Stimulated activated naive CD8-positive, alpha-beta T cell treated with anti-CD3 and anti-CD28 coated beads, Interleukin-15, Interleukin-2, amounts not matched to agents 100 U/mL and 50 U/mL, for 24 hours (primary cell): Measurements from ENCODE around the gene SEPTIN14.
"Not testable (repeated sequence)": the region's sequence is repeated elsewhere in the genome, so short reads cannot be mapped to it uniquely, and the experiment has no call there.

ENCODE experiments used
- ATAC-seq: fragments of 150-1000 bp; cut with Tn5 transposase; one replicate; pipeline ENCODE4 v1.10.0; 2021
- DNase-seq: peaks from one replicate; pipeline ENCODE4 v3.0.0; 2021

Gene SEPTIN14

GRCh38 chr7:55784151-55784550, 78.4 kb downstream of the SEPTIN14 start:
- DNase-seq = no peak
- no peak for ATAC-seq

DNA sequence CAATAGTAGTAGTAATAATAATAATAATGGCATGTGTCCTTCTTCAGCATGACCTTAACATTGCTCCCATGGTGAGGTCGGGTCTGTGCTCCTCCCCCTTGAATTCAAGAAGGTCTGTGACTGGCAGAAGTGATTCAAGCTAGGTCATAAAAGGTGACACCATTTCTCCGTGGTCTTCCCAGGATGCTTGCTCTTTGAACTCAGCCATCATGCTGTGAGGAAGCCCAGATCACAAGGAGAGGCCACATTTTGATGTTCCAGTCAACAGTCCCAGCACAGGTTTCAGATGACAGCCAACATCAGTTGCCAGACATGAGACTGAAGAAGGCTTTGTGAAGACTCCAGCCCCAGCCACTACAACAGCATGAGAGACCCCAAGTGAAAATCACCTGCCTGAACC, 83.9 kb downstream of the SEPTIN14 start:
- no peak for DNase-seq
- no peak for ATAC-seq

DNA sequence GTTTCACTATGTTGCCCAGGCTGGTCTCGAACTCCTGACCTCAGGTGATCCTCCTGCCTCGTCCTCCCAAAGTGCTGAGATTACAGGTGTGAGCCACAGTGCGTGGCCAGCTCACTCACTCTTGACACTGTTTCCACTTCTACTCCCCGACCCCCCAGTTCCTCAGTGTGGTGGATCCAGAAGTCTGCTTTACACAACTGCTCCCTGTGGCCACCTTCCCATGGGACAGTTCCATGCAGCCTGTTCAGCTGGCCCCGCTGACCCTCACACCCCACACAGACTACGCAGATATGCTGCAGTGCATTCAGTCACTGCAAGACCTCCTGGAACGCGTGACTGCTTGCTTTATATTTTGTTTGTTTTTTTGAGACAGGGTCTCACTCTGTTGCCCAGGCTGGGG, 86.4 kb downstream of the SEPTIN14 start:
- DNase-seq (no peak), ATAC-seq (no peak)

- DNase-seq (no peak), ATAC-seq (no peak)
These were observed 87.5 kb downstream of the SEPTIN14 start for GRCh38 chr7:55775051-55775420.

GRCh38 chr7:55774327-55775050, 88.1 kb downstream of the SEPTIN14 start:
- ATAC-seq (no peak), DNase-seq (no peak)

GRCh38 chr7:55770778-55771177, 91.8 kb downstream of the SEPTIN14 start:
- no peak for DNase-seq
- no peak for ATAC-seq

GRCh38 chr7:55753274-55753862, 109.2 kb downstream of the SEPTIN14 start:
- not testable (repeated sequence) for DNase-seq

DNA sequence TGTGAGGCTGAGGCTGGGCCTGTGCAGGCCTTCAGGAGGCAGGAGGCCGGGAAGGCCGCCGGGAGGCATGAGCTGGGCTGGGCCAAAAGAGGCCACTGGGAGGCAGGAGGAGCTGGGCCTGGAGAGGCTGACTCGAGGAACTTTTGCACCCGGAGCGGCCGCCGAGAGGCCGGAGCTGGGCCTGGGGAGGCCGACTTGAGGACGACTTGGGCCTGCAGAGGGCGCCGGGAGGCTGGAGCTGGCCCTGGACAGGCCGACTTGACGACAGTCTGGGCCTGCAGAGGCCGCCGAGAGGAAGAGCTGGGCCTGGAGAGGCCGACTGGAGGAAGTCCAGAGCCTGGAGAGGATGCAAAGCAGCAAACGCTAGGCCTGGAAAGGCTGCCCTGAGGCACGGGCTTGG, 117.8 kb downstream of the SEPTIN14 start:
- ATAC-seq, DNase-seq: not testable (repeated sequence)

More at GRCh38 chr7:55753274-55753862, 109.2 kb downstream of the SEPTIN14 start:
- ATAC-seq = not testable (repeated sequence)
